SK-N-SH treated with all-trans-retinoic acid at 6 μM for 48 hours (cell line): ENCODE measurements around the gene SLFN11.

ENCODE experiments used
- CREB5 ChIP-seq: fragments of 250-450 bp; sonication (Bioruptor Pico); IDR thresholded peaks from 2 replicates; pipeline ENCODE4 v1.5.1; 2020; ENCODE audit warnings: low read depth, mild to moderate bottlenecking, moderate library complexity
- ESRRG ChIP-seq: fragments of 250-450 bp; sonication (Bioruptor Pico); IDR thresholded peaks from 2 replicates; pipeline ENCODE4 v1.6.1; 2021; ENCODE audit warnings: mild to moderate bottlenecking
- PATZ1 ChIP-seq: fragments of 250-450 bp; sonication (Bioruptor Pico); IDR thresholded peaks from 2 replicates; pipeline ENCODE4 v1.8.0; 2020; ENCODE audit warnings: mild to moderate bottlenecking, moderate library complexity, borderline replicate concordance
- PPARA ChIP-seq: fragments of 250-450 bp; sonication (Bioruptor Pico); IDR thresholded peaks from 2 replicates; pipeline ENCODE4 v1.5.0; 2020; ENCODE audit warnings: mild to moderate bottlenecking, borderline replicate concordance
- RARB ChIP-seq: fragments of 250-450 bp; sonication (Bioruptor Pico); IDR thresholded peaks from 2 replicates; pipeline ENCODE4 v1.8.0; 2021; ENCODE audit warnings: mild to moderate bottlenecking, moderate library complexity
- TOX ChIP-seq: fragments of 250-450 bp; sonication (Bioruptor Pico); IDR thresholded peaks from 2 replicates; pipeline ENCODE4 v1.8.0; 2021; ENCODE audit warnings: mild to moderate bottlenecking, moderate library complexity, borderline replicate concordance
- ZC3H10 ChIP-seq: fragments of 250-450 bp; sonication (Bioruptor Pico); IDR thresholded peaks from 2 replicates; pipeline ENCODE4 v1.5.1; 2021; ENCODE audit warnings: mild to moderate bottlenecking, moderate library complexity
- ZFP3 ChIP-seq: fragments of 250-450 bp; sonication (Bioruptor Pico); IDR thresholded peaks from 2 replicates; pipeline ENCODE4 v1.5.0; 2020; ENCODE audit warnings: mild to moderate bottlenecking, moderate library complexity
- ZNF8 ChIP-seq: fragments of 450-650 bp; formaldehyde crosslinking; IDR thresholded peaks from 2 replicates; pipeline ENCODE4 v1.5.0; 2020; ENCODE audit warnings: mild to moderate bottlenecking, moderate library complexity

- TF ChIP-seq PPARA (CRISPR knock-in tag) (no peak), ZC3H10 (CRISPR knock-in tag) (no peak), TOX (CRISPR knock-in tag) (no peak), PATZ1 (no peak), ZFP3 (CRISPR knock-in tag) (no peak), CREB5 (CRISPR knock-in tag) (no peak), ZNF8 (CRISPR knock-in tag) (no peak), ESRRG (CRISPR knock-in tag) (no peak), RARB (CRISPR knock-in tag) (no peak)
These were observed 36.1 kb downstream of the SLFN11 start for GRCh38 chr17:35337364-35337763.
